Upper lobe of left lung (tissue), 4 donors: ENCODE measurements around the gene NDUFAF2.

ENCODE experiments used
- EP300 ChIP-seq, 4 donors: sonication (generic); formaldehyde crosslinking; IDR thresholded peaks; one replicate each; pipeline ENCODE4 v1.5.1; 2017; ENCODE audit warnings: antibody characterized with exemption in 4 of 4, control low read depth in 2 of 4
- POLR2A ChIP-seq, 4 donors: fragments of 450-650 bp; IDR thresholded peaks; one replicate each; pipeline ENCODE4 v1.5.1; 2016 to 2017; ENCODE audit warnings: antibody characterized with exemption in 4 of 4, mild to moderate bottlenecking in 2 of 4
- POLR2AphosphoS5 ChIP-seq, 2 donors: sonication (generic); formaldehyde crosslinking; IDR thresholded peaks; one replicate each; pipeline ENCODE4 v1.5.1; 2017; ENCODE audit warnings: antibody characterized with exemption in 2 of 2
- TF ChIP-seq, protein P1 (sequence below), 6 experiments: fragments of 450-650 bp in 4 of 6; fragments of 200-600 bp in 2 of 6; sonication (generic) in 2 of 6; IDR thresholded peaks; one replicate each; pipeline ENCODE4 v1.5.1; 2016 to 2019; ENCODE audit warnings: antibody characterized with exemption in 6 of 6

DNA sequence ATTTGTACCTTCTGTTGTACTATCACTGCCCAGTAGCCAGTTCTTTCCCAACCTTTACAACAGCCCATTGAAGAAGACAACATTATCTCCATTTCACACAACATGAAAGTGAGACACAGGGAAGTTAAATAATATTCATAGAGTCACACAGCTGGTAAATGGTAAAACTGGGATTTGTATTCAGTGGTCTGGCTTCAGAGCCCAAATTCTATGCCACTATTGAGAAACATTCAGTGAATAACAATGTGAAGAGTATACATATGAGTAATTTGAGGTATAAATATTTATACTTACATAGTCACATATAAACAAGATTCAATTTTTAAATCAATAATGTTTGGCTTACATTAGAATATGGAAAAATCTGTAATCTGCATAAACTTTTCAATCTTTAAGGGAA, 203.5 kb downstream of the NDUFAF2 start:
- TF ChIP-seq POLR2A (IDR thresholded peaks at IDR 0.05) = no peak
- TF ChIP-seq, protein P1, sequence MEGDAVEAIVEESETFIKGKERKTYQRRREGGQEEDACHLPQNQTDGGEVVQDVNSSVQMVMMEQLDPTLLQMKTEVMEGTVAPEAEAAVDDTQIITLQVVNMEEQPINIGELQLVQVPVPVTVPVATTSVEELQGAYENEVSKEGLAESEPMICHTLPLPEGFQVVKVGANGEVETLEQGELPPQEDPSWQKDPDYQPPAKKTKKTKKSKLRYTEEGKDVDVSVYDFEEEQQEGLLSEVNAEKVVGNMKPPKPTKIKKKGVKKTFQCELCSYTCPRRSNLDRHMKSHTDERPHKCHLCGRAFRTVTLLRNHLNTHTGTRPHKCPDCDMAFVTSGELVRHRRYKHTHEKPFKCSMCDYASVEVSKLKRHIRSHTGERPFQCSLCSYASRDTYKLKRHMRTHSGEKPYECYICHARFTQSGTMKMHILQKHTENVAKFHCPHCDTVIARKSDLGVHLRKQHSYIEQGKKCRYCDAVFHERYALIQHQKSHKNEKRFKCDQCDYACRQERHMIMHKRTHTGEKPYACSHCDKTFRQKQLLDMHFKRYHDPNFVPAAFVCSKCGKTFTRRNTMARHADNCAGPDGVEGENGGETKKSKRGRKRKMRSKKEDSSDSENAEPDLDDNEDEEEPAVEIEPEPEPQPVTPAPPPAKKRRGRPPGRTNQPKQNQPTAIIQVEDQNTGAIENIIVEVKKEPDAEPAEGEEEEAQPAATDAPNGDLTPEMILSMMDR (IDR thresholded peaks at IDR 0.05) = no peak
- TF ChIP-seq EP300 (IDR thresholded peaks at IDR 0.05) = no peak
- TF ChIP-seq POLR2AphosphoS5 (IDR thresholded peaks at IDR 0.05) = no peak
